Middle frontal gyrus (tissue), 1 donor: ENCODE results near the gene HIPK2.

ENCODE experiments used
- DNase-seq: peaks from one replicate; pipeline ENCODE4 v3.0.0-alpha.2; 2015; ENCODE audit warnings: low spot score; ENCODE audit errors: extremely low spot score

HIPK2 gene

DNA sequence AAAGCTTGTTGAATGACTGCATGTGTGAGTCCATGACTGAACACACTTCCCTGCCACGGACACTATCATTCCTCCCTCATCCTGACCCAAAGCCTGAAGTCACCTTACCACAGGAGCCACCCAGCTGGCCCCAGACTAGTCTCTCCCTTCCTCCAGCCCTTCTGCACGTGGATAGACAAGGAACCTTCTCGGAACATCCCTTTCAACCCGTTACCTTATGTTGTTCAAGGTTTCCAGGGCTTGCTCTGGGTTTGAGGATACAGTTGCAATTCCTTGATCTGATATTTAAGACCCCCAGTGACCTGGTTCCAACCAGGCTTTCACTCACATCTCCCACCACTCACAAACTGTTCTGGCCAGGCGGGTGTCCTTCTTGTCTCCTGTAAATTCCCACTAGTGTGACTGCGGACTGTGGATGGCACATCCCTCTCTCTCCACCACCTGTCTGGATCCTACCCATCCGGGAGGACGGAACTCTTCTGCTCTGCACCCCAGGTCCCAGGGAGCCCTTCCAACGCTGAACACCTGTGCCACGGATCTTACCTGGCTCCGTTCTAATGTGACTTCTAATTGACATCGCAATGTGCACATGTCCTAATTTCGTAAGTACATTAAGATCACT, 62.5 kb downstream of the HIPK2 start:
- no peak for DNase-seq

DNA sequence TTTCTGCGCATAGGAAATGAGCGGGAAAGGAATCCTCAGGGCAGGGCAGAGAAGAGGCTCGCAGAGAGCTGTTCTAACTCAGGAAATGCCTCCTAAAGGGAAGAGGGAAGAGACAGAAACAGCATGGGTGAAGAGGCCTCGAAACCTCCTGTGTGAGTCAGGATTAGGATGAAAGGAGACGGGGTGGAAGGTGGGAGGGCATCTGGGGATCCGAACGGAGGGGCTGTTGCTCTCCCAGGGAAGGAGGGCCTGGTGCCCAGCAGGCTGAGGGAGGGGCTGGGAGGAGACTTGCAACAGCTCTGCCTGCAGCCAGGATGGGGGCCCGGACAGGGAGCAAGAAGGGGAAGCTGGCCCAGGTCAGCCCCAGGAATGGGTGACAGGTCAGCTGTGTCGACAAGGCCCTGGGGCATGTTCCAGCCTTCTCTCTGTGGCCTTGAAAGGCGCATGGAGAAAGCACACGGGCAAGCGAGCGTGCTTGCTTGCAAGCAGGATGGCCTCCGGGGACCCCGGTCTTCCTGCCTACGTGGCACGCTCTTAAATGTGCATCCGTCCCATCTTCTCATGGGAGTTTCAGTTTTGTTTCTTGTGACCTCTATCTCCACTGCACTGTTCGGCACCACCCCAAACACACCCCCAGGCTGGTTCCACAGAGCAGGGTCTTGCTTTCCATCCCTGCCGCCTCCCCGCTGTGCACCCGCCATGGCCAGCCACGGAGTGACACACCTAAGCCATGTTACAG, 63.5 kb downstream of the HIPK2 start:
- DNase-seq, result no peak

DNA sequence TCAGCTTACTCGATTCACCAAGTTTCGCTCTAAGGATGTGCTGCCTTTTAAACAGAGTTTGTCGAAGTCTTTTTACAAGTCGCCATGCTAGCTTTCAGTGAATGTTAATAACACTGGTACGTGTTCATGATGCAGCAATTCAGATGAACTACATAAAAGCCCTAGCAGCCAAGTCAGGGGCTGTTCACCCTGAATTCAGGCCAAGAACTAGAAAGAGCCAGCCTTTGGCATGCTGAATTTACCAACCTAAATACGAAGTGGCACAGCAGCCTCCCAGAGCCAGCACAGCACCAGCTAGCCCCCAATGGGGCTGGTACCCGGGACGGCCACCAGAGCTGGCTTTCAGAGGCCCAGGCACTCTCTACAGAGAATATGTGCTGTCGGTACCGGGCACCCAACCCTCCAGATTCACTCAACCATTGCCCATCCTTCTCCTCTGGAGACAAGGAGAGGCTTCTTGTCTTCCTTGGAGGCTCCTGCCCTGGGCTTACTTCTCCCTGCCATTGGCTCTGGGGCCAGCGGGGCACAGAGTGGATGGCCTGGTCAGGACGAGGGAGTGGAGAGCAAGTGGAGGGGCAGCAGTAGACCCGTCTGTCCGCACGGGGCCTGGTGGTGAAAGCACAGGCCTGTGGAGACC, 64.2 kb downstream of the HIPK2 start:
- DNase-seq, result no peak

DNA sequence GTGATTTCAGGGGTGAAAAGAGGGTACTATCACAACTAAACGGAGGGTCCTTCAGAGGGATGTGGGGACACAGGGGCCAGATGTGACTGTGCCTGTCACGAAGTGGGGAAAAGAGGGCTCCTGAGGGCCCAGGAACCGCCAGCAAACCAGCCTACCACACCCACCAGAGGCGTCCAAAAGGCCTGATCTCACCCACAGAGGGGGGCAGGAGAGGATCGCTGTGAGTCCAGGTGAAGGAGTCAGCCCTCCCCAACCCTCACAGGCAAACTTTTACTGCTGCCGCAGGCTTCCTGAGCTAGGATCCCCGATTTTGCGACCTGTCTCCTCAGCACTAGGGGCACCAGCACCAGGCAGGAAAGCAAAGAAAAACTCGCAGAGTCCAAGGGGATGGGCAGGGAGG, 64.7 kb downstream of the HIPK2 start:
- DNase-seq, result no peak

DNA sequence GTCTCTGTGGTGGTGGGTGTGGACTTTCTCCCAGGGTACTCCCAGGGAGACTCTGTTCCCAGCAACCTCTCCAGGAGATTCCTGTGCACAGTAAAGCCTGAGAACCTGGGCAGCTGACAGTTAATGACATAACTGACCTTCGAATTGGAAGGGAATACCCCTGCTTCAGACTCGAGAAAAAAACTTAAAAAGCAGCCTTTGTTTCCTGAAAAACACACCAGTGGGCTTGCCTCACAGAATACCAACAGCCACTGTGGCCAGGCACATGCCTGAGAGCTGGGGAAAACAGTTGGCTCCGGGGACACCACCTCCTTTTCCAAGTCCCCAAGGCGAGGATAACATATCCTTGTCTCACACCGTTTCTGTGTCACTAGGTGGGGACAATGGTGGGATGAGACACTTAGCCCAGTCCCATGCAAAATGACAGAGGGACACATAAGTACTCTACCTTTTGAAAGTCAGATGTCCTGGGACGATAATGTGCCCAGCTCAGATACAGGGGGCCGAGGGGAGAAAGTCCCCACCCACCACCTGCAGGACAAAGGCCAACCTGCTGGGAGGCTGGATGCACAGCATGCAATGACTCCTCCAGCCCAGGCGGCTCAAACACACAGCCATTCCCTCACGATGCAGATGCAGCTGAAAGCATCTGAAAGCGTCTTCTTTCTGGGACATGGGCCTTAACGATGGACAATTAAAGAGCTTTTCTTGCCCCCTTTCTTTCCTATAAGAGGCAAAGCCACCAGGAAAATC, 65.6 kb downstream of the HIPK2 start:
- no peak for DNase-seq

DNA sequence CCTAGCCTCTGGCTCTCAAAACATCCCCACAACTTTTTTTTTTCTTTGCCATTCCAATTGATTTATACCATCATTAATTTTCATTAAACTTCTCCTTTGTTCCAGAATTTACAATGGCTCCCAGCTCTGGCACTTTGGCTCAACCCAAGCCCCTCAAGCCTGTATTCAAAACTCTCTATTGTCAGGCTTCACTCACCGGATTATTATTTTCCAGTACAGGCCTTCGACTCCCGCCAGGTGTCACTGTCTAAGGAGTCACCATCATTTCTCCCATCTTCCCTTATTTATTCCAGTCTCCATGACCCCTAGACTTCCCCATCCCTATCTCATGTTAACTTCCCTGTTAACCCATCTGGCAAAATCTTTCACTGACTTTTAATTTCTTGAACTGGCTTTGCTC, 67.8 kb downstream of the HIPK2 start:
- no peak for DNase-seq

DNA sequence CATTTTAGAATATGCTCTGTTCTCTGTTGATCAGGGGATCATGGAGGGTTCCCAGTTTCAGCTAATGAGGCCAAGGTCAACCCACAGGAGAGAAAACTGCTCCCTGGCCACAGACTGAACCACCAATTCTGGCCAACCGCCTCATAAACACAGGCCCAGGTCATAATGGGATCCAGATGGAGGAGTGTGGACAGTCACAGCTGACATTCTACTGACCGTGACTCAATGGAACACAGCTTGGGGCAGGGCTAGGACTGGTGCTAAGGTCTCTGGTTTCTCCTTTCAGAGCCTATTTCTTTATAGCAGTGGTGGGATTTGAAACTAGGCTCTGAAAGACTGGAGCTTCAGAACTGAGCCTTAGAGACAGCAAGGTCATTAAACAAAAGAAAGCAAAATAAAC, 68.3 kb downstream of the HIPK2 start:
- DNase-seq, result no peak

DNA sequence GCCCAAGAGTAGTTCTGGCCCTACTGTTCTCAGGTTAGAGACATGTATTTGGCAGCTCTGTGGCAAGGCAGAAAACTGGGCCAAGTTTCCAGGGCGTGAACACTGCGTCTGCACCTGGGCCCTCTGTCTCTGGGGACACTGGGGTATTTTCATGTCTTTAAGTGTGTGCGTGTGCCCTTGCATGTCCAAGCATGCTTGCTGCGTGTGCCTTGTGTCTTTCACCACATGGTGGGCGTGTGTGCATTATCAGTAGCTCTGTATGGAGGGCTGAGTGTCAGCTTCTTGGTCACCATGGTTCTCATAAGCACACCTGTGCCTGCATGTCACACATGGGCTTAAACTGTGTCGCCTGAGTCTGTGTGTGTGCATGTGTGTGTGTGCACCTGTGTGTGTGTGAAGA, 69.3 kb downstream of the HIPK2 start:
- DNase-seq, result no peak

DNA sequence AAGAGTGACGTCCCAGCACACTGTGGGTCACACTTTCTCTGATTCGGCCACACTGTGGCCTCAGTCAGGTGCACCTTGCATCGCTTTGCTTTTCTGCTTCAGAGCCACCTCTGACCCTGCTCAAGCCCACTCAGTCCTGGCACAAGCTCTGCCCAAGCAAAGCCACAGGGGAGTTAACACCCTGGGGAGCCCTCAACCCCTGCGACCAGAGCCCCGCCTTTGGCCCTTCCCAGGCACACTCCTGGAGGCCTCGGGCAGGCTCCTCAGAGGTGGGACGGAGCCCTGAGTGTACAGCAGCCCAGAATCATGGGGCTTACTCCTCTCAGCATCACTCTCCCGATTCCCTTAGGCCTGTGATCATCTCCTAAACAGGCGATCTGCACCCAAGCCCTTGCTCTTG, 71.0 kb downstream of the HIPK2 start:
- DNase-seq, result no peak

DNA sequence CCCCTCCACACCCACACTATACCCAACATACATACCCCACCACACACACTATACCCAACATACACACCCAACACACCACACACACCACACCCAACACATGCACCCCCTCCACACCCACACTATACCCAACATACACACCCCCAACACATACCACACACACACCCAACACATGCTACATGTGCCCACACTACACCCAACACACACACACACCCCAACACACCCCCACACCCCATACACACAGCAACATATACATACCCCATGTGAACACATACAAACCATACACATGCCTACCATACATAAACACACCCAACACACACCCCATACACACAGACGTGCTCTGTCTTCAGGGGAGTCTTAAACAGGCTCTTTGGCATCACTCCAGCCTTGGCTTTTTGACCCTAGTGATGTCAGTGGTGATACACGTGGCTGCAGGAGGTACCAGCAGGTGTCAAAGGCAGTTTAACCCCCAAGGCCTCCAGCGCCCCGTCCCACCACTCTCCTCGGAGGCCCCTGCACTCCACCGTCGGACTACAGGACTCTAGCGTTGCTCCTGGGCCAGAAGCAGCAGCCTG, 73.4 kb downstream of the HIPK2 start:
- DNase-seq, result no peak

DNA sequence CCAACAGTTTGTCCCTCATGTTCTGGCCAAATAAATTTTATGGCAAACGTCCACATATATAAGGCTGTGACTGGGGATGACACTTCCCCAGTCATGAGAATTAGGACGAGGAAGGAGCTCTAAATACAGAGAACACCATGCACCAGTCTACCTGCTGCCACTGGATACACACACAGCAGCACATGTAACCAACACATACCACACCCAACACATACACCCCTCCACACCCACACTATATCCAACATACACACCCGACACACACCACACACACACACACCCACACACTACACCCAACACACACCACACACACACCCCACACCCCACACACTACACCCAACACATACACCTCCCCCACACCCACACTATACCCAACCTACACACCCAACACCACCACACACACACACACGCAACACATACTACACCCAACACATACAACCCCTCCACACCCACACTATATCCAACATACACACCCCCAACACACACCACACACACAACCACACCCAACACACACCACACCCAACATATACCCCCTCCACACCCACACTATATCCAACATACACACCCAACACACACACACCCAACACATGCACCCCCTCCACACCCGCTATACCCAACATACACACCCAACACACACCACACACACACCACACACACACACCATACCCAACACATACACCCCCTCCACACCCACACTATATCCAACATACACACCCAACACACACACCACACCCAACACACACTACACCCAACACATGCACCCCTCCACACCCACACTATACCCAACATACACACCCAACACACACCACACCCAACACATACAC, 74.1 kb downstream of the HIPK2 start:
- DNase-seq, result no peak

DNA sequence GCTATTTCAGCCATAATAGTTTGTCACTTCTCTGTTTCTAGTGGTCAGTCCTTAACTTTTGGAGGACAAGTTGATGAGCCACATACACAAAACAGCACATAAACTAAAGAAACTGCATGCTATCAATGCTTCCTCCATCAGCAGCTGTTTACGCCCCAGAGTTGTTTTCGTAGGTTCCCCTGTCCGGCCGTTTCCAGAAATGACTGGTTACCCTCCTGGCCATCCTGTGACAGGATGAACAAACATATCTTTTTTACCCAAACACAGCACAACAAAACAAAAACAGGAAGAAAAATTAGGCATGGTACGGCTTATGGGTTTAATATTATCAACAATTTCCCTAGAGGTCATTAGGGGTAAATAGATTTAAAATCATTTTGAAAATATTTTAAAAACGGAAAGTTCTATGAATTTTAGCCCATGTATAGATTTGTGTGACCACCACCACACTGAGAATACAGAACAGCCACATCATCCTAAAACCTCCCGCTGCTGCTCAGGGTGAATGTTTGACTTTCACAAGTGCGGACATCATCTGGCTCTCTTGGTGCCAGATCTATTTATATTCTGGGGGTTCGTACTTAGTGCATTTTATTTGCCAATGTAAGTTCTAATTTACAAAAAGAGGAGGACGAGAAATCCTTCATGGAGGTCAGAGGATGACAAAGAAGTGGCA, 74.8 kb downstream of the HIPK2 start:
- DNase-seq, result no peak

DNA sequence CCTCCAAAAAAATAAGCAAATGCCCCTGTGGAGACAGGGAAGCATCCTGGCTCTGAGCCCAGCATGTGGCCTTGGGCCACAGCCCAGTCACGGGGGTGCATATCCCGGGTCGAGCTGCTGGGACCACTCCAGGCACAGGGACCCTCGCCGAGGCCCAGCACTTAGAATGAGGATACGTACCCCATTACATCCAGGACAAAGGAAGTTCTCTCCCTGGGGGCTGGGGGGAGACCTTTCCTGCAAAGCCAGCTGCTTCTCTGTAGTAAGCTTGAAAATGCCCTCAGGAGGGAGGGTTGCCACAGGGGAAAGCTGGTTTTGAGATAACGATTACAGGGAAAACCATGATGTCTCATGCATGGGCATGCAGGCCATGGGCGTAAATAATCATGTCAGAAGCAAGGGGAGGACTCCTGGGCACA, 75.5 kb downstream of the HIPK2 start:
- no peak for DNase-seq

DNA sequence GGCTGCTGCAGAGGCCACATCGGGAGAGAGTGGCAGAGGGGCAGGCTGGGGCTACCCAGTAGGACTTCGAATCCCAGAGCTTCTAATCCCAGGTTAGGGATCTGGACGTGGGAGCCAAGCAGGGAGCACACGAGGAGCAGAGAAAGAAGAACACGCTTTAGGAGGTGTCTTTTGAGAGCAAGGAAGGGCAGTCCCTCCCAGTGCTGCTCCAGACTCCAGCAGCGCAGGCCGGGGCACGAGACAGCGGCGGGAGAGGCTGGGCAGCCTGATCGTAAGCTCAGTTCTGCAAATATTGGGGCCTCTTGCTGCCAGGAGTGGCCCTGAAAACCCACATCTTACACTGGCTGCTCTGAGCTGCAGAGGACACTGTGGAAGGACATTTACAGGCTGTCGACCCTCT, 75.9 kb downstream of the HIPK2 start:
- no peak for DNase-seq

DNA sequence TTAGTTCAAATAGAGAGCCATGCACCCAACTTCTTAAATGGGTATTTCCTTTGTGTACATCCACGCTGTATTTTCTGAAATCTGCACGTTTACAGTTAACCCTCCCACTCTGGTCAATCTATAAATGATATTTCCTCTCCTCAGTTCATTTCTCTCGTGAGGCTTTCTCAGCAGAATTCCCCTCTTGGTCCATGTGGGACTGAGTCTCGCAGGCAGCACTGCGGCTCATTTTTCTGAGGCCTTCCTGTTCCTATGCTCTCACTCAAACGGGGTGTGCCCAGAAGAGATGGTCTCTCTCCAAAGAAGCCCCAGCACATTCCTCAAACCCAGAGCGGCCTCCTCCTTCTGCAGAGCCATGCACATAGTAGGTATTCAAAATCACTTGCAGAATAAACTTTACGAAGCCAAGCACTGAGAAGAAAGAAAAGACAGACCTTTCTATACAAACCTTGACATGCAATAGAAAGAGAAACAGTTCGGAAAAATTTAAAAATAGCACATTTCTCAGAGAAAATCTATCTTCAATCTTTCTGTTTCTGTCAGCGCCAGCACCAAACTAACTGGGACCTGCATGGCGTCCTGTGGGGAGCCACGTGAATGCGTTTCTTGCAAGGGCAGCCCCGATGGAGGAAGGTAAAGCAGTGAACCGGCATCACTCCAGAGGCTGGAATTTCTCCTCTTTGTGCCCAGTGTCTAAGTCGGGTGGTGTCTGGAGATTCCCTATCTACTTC, 77.1 kb downstream of the HIPK2 start:
- no peak for DNase-seq

DNA sequence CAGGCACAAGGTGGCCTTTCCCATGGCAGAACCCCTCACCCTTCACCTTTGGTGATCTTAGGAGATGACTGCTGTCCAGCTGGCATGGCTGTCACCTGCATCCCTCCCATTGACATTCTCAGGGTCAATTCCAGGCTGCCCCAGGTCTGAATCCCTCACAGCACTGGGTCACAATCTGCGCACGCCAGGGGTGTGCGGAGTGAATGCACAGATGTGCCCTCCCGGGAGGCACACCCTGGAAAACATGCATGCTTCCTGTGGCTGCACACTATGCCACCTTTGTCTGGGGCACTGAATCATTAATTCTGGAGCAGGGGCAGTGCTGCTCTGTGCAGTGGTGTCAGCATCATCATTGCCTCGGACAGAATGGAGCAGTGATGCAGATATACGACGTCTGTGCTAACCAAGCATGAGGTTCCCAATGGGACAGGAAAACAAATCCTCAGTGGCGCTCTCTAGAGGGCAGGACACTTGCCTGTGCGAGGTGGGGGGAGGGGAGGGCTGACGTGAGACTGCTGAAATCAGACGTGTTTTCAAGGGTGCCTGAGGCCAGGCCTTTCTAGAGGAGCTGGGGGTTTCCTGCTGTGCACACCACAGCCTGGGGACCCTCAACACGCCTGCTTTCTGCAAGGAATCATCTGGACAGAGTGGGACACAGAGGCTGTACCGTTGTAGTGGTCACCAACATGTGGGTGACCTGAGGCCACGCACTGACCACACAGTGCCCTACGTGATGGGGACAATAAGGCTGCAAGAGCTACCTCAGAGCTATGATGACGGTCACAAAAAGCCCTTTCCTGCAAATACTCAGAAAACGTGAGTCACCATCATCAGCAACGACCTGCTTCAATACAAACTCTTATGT, 77.9 kb downstream of the HIPK2 start:
- no peak for DNase-seq

DNA sequence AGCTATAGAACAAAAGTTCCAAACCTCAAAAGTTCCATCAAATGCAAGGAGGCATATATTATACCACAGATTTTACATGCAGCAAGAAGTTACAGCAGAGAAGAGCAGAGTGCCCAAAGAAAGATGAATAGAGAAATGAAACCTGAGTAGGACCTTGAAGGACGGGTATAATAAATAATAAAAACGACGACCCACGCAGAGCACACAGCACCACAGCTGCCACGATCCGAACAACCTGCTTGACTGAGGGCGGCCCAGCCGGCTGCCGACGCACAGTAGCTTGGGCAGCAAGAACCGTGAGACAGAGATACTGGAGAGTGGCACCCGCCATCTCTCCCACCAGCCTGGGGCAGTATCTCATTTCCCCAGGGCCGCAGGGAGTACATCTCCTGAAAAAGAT, 79.0 kb downstream of the HIPK2 start:
- DNase-seq, result no peak

DNA sequence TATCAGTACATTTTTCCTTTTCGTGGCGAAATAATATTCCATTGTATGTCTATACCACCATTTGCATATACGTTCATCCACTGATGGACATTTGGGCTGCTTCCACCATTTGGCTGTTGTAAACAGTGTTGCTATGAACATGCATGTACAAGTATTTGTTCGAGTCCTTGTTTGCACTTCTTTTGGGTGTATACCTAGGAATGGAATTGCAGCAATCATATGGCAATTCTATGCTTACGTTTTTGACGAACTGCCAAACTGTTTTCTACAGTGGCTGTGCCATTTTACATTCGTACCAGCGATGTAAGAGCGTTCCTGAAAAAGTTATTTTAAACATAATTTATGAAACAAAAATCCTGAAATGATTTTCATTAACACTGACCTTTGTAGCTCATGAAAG, 79.5 kb downstream of the HIPK2 start:
- no peak for DNase-seq

DNA sequence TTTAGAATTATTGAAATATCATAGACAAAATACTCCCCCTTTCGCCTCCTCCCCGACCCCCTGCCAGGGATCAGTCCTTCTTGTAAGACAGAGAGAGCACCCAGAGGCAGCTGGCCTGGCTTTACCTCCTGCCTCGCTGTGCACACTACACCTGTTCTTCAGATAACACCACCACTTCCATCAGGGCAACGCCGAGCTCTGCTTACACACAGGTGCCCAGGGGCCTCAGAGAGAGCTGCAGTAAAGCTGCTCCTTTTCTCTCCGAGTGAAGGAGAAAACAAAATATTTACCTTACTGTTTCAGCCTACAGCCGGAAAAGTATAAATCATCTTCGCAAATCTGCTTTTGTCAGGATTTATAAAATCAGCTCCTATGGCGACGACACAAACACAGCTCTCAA, 80.7 kb downstream of the HIPK2 start:
- DNase-seq, result no peak
